Measurements from ENCODE around the gene HSPA8.

GRCh38 chr11:123098990-123099389, 37.1 kb upstream of the HSPA8 start:
- no peak for TF ChIP-seq CTCF (IDR thresholded peaks at IDR 0.05; ENCODE audit: poor library complexity, severe bottlenecking)
- TF ChIP-seq RAD21 (conservative IDR thresholded peaks at IDR 0.05) = no peak
- TF ChIP-seq POLR2AphosphoS5 (IDR thresholded peaks at IDR 0.05) = no peak

Measured in neural cell (in vitro differentiated cells).